CD4-positive, alpha-beta memory T cell (primary cell): ENCODE results near the gene SRGAP3. TPM values are rescaled to one million over a fixed set of nuclear protein-coding genes. Genes with fewer than 3 reads are reported as not detected.
A peak's percentile ranks its signal among the peaks of the same experiment; 100 is the strongest.

Experiments used
- CTCF ChIA-PET: fragments of 350-600 bp; sonication (Branson Sonifier 250); formaldehyde crosslinking; loops from one replicate; lab custom pipeline; 2021; ENCODE audit warnings: inconsistent platforms; ENCODE audit not compliant: partially characterized antibody; lab: Charles Lee
- POLR2A ChIA-PET: fragments of 350-600 bp; sonication (Branson Sonifier 250); formaldehyde crosslinking; loops from one replicate; lab custom pipeline; 2021; ENCODE audit not compliant: partially characterized antibody; lab: Charles Lee
- DNase-seq, 5 donors: peaks; one replicate each; pipeline versions ENCODE4 v3.0.0 to v3.0.0-alpha.2; 2020 to 2022; ENCODE audit warnings: mixed read lengths in 1 of 5
- H3K27ac ChIP-seq: one replicate; pipeline ENCODE4 v1.7.0; 2013; ENCODE audit warnings: low read depth, low read length
- H3K27me3 ChIP-seq: 2 replicates; pipeline ENCODE4 v1.7.0; 2013; ENCODE audit warnings: mild to moderate bottlenecking, low read length, moderate library complexity; ENCODE audit not compliant: insufficient read depth
- H3K36me3 ChIP-seq: 2 replicates; pipeline ENCODE4 v1.7.0; 2013; ENCODE audit warnings: mild to moderate bottlenecking, low read length, moderate library complexity; ENCODE audit not compliant: insufficient read depth
- H3K4me1 ChIP-seq: 2 replicates; pipeline ENCODE4 v1.7.0; 2013; ENCODE audit warnings: mild to moderate bottlenecking, low read length, moderate library complexity; ENCODE audit not compliant: insufficient read depth
- H3K4me3 ChIP-seq, 2 donors: one replicate each; pipeline ENCODE4 v1.7.0; 2013; ENCODE audit warnings: low read length in 2 of 2, mild to moderate bottlenecking in 1 of 2
- H3K9me3 ChIP-seq, 2 donors: one replicate each; pipeline ENCODE4 v1.7.0; 2013; ENCODE audit warnings: low read length in 2 of 2, control low read depth in 1 of 2; ENCODE audit not compliant: control insufficient read depth in 1 of 2
- H3K27ac Mint-ChIP-seq, 7 donors: one replicate each; pipeline ENCODE4 v1.8.0; 2020 to 2021; ENCODE audit warnings: mixed read lengths in 7 of 7, mild to moderate bottlenecking in 6 of 7, inconsistent platforms in 3 of 7, moderate library complexity in 3 of 7
- H3K27me3 Mint-ChIP-seq, 2 donors: one replicate each; pipeline ENCODE4 v1.8.0; 2020 to 2021; ENCODE audit warnings: mixed read lengths in 2 of 2
- H3K36me3 Mint-ChIP-seq, 2 donors: one replicate each; pipeline ENCODE4 v1.8.0; 2020 to 2021; ENCODE audit warnings: mixed read lengths in 2 of 2, inconsistent platforms in 1 of 2, mild to moderate bottlenecking in 1 of 2
- H3K4me1 Mint-ChIP-seq, 4 donors: one replicate each; pipeline ENCODE4 v1.8.0; 2020 to 2021; ENCODE audit warnings: mixed read lengths in 4 of 4, mild to moderate bottlenecking in 1 of 4
- H3K4me3 Mint-ChIP-seq, 8 donors: one replicate each; pipeline ENCODE4 v1.8.0; 2020 to 2021; ENCODE audit warnings: mixed read lengths in 8 of 8, mild to moderate bottlenecking in 7 of 8, moderate library complexity in 6 of 8, inconsistent platforms in 3 of 8
- H3K9me3 Mint-ChIP-seq, 8 donors: one replicate each; pipeline ENCODE4 v1.8.0; 2020 to 2021; ENCODE audit warnings: mixed read lengths in 8 of 8, mild to moderate bottlenecking in 5 of 8, inconsistent platforms in 3 of 8, moderate library complexity in 1 of 8
- intact Hi-C: fragments of 100-400 bp; cut with micrococcal nuclease; formaldehyde crosslinking; loops from one replicate; pipeline ENCODE4 v1.15.1; 2023
- polyA plus RNA-seq, 2 donors: library from polyadenylated mRNA; unstranded; fragments of 300-500 nt; fragmentation: Illumina TruSeq; gene quantifications; one replicate each; pipeline ENCODE4 v1.2.3, GENCODE V29; 2021
- total RNA-seq, 2 experiments: library from RNA; stranded (reverse); gene quantifications; one replicate each; pipeline ENCODE4 v1.2.3, GENCODE V29; 2021

SRGAP3 gene
- total and polyA plus RNA-seq, 4 experiments from 2014 or later: 0.35 to 2.4 (median 1.7) TPM

DNA sequence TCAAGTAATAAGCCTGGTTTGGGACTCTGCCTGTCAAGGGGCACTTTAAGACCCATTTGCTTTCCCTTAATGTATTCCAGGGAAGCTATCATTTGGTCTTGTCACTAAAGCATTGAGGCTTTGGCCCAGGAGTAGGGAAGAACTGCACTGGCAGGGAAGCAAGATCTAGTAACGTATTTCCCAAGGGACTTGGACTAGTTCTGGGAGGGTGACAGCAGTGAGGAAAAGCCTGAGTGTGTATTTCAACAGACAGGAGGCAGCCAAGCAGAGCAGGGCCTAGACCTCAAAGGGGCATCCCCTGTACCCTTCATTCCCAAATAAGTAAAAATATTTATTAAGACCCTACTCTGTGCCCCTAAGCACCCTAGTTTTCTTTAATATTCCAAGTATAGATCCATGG, 92.8 kb downstream of the SRGAP3 start:
- ChIA-PET CTCF (no interaction called here), POLR2A (no interaction called here)
- no peak overlapping the region for H3K4me3 ChIP-seq
- intact Hi-C loops: no loop called here
- Mint-ChIP-seq H3K9me3 (peaks cover 0 to 6% (median 4%) of the 10 kb centered on the region in 8 donors), H3K36me3 (peaks cover 2 to 4% of the 10 kb centered on the region in 2 donors), H3K4me1 (no peaks in the 10 kb centered on the region), H3K4me3 (no peak overlapping the region), H3K27ac (no peak overlapping the region), H3K27me3 (no peaks in the 10 kb centered on the region)
- H3K9me3 ChIP-seq: no peaks in the 10 kb centered on the region
- no peak overlapping the region for H3K27ac ChIP-seq
- H3K27me3 ChIP-seq: no peaks in the 10 kb centered on the region
- no peaks in the 10 kb centered on the region for H3K4me1 ChIP-seq
- DNase-seq: no peak
- no peaks in the 10 kb centered on the region for H3K36me3 ChIP-seq

GRCh38 chr3:9155028-9155427, 94.4 kb downstream of the SRGAP3 start:
- no peak overlapping the region for H3K27ac Mint-ChIP-seq

GRCh38 chr3:9153904-9154619, 95.4 kb downstream of the SRGAP3 start:
- H3K27ac ChIP-seq: no peak overlapping the region
- no peak for DNase-seq
- Mint-ChIP-seq H3K27me3 (no peaks in the 10 kb centered on the region), H3K4me1 (no peaks in the 10 kb centered on the region), H3K9me3 (peaks cover 0 to 27% (median 19%) of the 10 kb centered on the region in 8 donors), H3K36me3 (peaks cover 4 to 17% of the 10 kb centered on the region in 2 donors), H3K4me3 (peak overlapping the region in 1 of 8 donors; percentile 6), H3K27ac (no peak overlapping the region)
- CTCF ChIA-PET: no interaction called here
- POLR2A ChIA-PET: no interaction called here
- H3K36me3 ChIP-seq: no peaks in the 10 kb centered on the region
- intact Hi-C loops: no loop called here
- no peak overlapping the region for H3K4me3 ChIP-seq
- H3K27me3 ChIP-seq: no peaks in the 10 kb centered on the region
- H3K9me3 ChIP-seq: no peaks in the 10 kb centered on the region
- H3K4me1 ChIP-seq: no peaks in the 10 kb centered on the region

More at GRCh38 chr3:9155028-9155427, 94.4 kb downstream of the SRGAP3 start:
- H3K4me1 ChIP-seq: no peaks in the 10 kb centered on the region
- POLR2A ChIA-PET: interaction anchor here (0.6 kb wide), 1 partner anchor 484 kb away, joined by 3 read pairs; no protein-coding TSS in a partner anchor
- intact Hi-C loops: no loop called here
- no peaks in the 10 kb centered on the region for H3K36me3 ChIP-seq
- Mint-ChIP-seq H3K27me3 (no peaks in the 10 kb centered on the region), H3K4me1 (no peaks in the 10 kb centered on the region), H3K9me3 (peaks cover 0 to 21% (median 17%) of the 10 kb centered on the region in 8 donors), H3K4me3 (no peak overlapping the region), H3K36me3 (peaks cover 4 to 17% of the 10 kb centered on the region in 2 donors)
- CTCF ChIA-PET: no interaction called here
- no peak overlapping the region for H3K4me3 ChIP-seq
- no peak for DNase-seq
- no peaks in the 10 kb centered on the region for H3K9me3 ChIP-seq
- H3K27me3 ChIP-seq: no peaks in the 10 kb centered on the region
- H3K27ac ChIP-seq: no peak overlapping the region

DNA sequence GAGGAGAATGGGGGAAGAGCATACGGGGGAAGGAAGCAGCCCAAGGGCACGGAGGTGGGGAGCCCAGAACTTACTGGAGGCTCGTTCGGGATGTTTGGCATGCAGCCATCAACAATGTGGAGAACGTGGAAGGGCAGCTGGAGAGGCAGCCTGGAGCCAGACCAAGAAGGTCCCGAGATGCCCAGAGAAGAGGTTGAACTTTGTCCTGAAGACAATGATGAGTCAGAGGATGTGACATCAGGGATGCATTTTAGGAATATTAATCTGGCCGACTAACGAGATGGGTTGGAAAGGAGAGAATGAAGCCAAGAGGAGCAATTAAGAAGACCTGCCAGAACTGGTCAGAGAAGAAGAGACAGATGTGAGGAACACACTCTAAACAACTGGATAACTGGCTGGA, 98.2 kb downstream of the SRGAP3 start:
- H3K9me3 Mint-ChIP-seq: peaks cover 0 to 27% (median 19%) of the 10 kb centered on the region in 8 donors
- POLR2A ChIA-PET: no interaction called here
- H3K27ac Mint-ChIP-seq: no peak overlapping the region

GRCh38 chr3:9149566-9149965, 99.9 kb downstream of the SRGAP3 start:
- H3K9me3 ChIP-seq: no peaks in the 10 kb centered on the region
- H3K4me3 ChIP-seq: no peak overlapping the region
- Mint-ChIP-seq H3K4me1 (peaks cover 0 to 2% (median under 1%) of the 10 kb centered on the region in 4 donors), H3K4me3 (no peak overlapping the region), H3K9me3 (peaks cover 0 to 33% (median 20%) of the 10 kb centered on the region in 8 donors), H3K36me3 (peaks cover 4 to 17% of the 10 kb centered on the region in 2 donors), H3K27ac (no peak overlapping the region), H3K27me3 (no peaks in the 10 kb centered on the region)
- ChIA-PET POLR2A (no interaction called here), CTCF (no interaction called here)
- H3K27me3 ChIP-seq: no peaks in the 10 kb centered on the region
- no peaks in the 10 kb centered on the region for H3K36me3 ChIP-seq
- DNase-seq: no peak
- intact Hi-C loops: no loop called here
- H3K4me1 ChIP-seq: no peaks in the 10 kb centered on the region
- H3K27ac ChIP-seq: no peak overlapping the region

More for the DNA sequence above, 98.2 kb downstream of the SRGAP3 start:
- CTCF ChIA-PET: no interaction called here
- intact Hi-C loops: no loop called here
- Histone ChIP-seq H3K27ac (no peak overlapping the region), H3K36me3 (no peaks in the 10 kb centered on the region), H3K27me3 (no peaks in the 10 kb centered on the region), H3K9me3 (no peaks in the 10 kb centered on the region), H3K4me1 (no peaks in the 10 kb centered on the region), H3K4me3 (no peak overlapping the region)
- Mint-ChIP-seq H3K36me3 (peaks cover 4 to 17% of the 10 kb centered on the region in 2 donors), H3K4me1 (peaks cover 0 to 2% (median under 1%) of the 10 kb centered on the region in 4 donors), H3K4me3 (no peak overlapping the region), H3K27me3 (no peaks in the 10 kb centered on the region)
- DNase-seq: no peak

GRCh38 chr3:9147896-9148266, 101.6 kb downstream of the SRGAP3 start:
- peaks cover 0 to 2% (median under 1%) of the 10 kb centered on the region in 4 donors for H3K4me1 Mint-ChIP-seq
- H3K4me1 ChIP-seq: no peaks in the 10 kb centered on the region
- no peaks in the 10 kb centered on the region for H3K27me3 ChIP-seq
- no peak overlapping the region for H3K4me3 ChIP-seq
- H3K36me3 ChIP-seq: no peaks in the 10 kb centered on the region
- H3K4me3 Mint-ChIP-seq: no peak overlapping the region
- ChIA-PET POLR2A (no interaction called here), CTCF (no interaction called here)
- H3K27me3 Mint-ChIP-seq: peaks cover 0 to 4% of the 10 kb centered on the region in 2 donors
- H3K9me3 ChIP-seq: no peaks in the 10 kb centered on the region
- no peak overlapping the region for H3K27ac ChIP-seq
- H3K9me3 Mint-ChIP-seq: peaks cover 0 to 33% (median 20%) of the 10 kb centered on the region in 8 donors
- no peak for DNase-seq
- intact Hi-C loops: no loop called here
- H3K36me3 Mint-ChIP-seq: peaks cover 4 to 17% of the 10 kb centered on the region in 2 donors
- H3K27ac Mint-ChIP-seq: no peak overlapping the region

DNA sequence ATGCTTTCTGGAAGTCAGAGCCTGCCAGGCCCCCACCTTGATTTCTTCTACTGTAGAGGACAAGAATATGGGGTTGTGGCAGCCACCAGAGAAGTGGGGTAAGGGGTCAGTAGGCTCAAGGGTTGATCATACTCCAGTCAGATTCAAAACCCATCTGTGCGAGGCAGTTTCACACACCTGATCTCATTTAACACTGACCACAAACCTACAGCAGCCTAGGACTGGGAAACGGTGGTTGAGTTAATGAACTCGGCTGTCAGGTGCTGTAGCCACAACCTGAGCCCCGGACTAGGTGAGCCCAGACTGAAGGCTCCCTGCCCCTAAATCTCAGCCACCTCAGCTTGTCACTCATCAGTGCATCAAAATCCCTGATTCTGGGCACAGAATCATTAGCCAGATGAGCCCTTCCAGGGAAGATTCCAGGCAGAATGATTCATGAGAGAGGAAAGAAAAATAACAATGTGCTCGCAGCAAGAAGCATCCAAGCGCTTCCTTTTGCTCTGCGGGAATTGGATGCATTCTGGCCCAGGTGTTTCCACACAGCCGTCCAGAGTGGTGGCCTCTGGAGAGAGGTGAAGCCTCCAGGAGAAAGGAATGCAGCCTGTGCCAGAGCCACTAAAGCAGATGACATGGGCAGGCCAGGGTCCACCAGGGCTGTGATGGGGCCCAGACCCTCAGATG, 102.1 kb downstream of the SRGAP3 start:
- Histone ChIP-seq H3K4me3 (no peak overlapping the region), H3K9me3 (no peaks in the 10 kb centered on the region), H3K4me1 (no peaks in the 10 kb centered on the region), H3K36me3 (no peaks in the 10 kb centered on the region), H3K27me3 (no peaks in the 10 kb centered on the region), H3K27ac (no peak overlapping the region)
- Mint-ChIP-seq H3K4me1 (peaks cover 0 to 2% (median under 1%) of the 10 kb centered on the region in 4 donors), H3K27ac (no peak overlapping the region), H3K27me3 (peaks cover 0 to 4% of the 10 kb centered on the region in 2 donors), H3K9me3 (peaks cover 0 to 33% (median 20%) of the 10 kb centered on the region in 8 donors), H3K36me3 (peaks cover 4 to 17% of the 10 kb centered on the region in 2 donors), H3K4me3 (no peak overlapping the region)
- ChIA-PET CTCF (no interaction called here), POLR2A (no interaction called here)
- intact Hi-C loops: no loop called here
- DNase-seq: no peak
